Endothelial cell (in vitro differentiated cells): ENCODE measurements around the gene SHROOM3. TPM values are rescaled to one million over a fixed set of nuclear protein-coding genes. Genes with fewer than 3 reads are reported as not detected.

ENCODE experiments used
- DNase-seq: peaks from one replicate; pipeline ENCODE4 v3.0.0; 2021; ENCODE audit warnings: low spot score
- H3K27ac Mint-ChIP-seq: one replicate; pipeline ENCODE4 v1.8.0; 2021; ENCODE audit warnings: mixed read lengths, inconsistent platforms; ENCODE audit not compliant: unreplicated experiment
- H3K27me3 Mint-ChIP-seq: one replicate; pipeline ENCODE4 v1.8.0; 2021; ENCODE audit warnings: mild to moderate bottlenecking, moderate library complexity, mixed read lengths, inconsistent platforms; ENCODE audit not compliant: unreplicated experiment
- H3K36me3 Mint-ChIP-seq: one replicate; pipeline ENCODE4 v1.8.0; 2021; ENCODE audit warnings: mild to moderate bottlenecking, low read depth, mixed read lengths, inconsistent platforms; ENCODE audit not compliant: unreplicated experiment
- H3K4me1 Mint-ChIP-seq: one replicate; pipeline ENCODE4 v1.8.0; 2021; ENCODE audit warnings: mild to moderate bottlenecking, mixed read lengths, inconsistent platforms; ENCODE audit not compliant: unreplicated experiment
- H3K4me3 Mint-ChIP-seq: one replicate; pipeline ENCODE4 v1.8.0; 2021; ENCODE audit warnings: mild to moderate bottlenecking, mixed read lengths, inconsistent platforms; ENCODE audit not compliant: unreplicated experiment
- H3K9me3 Mint-ChIP-seq: one replicate; pipeline ENCODE4 v1.8.0; 2021; ENCODE audit warnings: mixed read lengths, inconsistent platforms; ENCODE audit not compliant: unreplicated experiment
- total RNA-seq: library from RNA; stranded (reverse); fragmentation: NEBNext Ultra II Directional; extraction: Animal tissue kit (Norgen Biotek cat#: 25700); gene quantifications from one replicate; pipeline ENCODE4 v1.2.1, GENCODE V29; 2021; ENCODE audit not compliant: unreplicated experiment
- TF ChIP-seq, protein P1 (sequence below): fragments of 200-600 bp; sonication (generic); IDR thresholded peaks from one replicate; pipeline ENCODE4 v1.5.0; 2021; ENCODE audit warnings: antibody characterized with exemption; ENCODE audit not compliant: unreplicated experiment

The SHROOM3 gene
- total RNA-seq, 1 donor from 2014 or later, result 7.9 TPM

DNA sequence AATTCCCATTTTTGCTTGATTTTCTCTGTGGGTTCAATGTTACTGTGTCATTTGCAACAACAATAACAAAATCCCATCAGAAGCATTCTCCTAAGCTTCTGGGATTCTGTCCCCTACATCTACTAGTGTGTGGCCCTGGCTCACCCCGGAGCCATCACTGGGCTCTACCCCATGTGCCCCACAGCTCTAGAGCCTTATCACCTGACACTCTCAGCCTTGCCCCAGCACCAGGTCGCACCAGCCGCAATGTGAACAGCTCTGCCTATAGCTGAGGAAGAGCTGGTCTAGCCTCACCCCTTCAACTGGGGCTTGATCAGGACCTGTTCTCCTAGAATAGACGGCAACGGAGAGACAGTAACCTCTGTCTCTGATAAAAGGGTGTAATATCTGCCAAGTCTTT lies 161.7 kb downstream of the SHROOM3 start:
- Mint-ChIP-seq H3K27ac (no peak overlapping the region), H3K9me3 (no peaks in the 10 kb centered on the region), H3K4me3 (no peak overlapping the region), H3K27me3 (peaks cover 4% of the 10 kb centered on the region), H3K36me3 (no peaks in the 10 kb centered on the region), H3K4me1 (peaks cover 3% of the 10 kb centered on the region)
- TF ChIP-seq, protein P1, sequence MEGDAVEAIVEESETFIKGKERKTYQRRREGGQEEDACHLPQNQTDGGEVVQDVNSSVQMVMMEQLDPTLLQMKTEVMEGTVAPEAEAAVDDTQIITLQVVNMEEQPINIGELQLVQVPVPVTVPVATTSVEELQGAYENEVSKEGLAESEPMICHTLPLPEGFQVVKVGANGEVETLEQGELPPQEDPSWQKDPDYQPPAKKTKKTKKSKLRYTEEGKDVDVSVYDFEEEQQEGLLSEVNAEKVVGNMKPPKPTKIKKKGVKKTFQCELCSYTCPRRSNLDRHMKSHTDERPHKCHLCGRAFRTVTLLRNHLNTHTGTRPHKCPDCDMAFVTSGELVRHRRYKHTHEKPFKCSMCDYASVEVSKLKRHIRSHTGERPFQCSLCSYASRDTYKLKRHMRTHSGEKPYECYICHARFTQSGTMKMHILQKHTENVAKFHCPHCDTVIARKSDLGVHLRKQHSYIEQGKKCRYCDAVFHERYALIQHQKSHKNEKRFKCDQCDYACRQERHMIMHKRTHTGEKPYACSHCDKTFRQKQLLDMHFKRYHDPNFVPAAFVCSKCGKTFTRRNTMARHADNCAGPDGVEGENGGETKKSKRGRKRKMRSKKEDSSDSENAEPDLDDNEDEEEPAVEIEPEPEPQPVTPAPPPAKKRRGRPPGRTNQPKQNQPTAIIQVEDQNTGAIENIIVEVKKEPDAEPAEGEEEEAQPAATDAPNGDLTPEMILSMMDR, result no peak
- no peak for DNase-seq

DNA sequence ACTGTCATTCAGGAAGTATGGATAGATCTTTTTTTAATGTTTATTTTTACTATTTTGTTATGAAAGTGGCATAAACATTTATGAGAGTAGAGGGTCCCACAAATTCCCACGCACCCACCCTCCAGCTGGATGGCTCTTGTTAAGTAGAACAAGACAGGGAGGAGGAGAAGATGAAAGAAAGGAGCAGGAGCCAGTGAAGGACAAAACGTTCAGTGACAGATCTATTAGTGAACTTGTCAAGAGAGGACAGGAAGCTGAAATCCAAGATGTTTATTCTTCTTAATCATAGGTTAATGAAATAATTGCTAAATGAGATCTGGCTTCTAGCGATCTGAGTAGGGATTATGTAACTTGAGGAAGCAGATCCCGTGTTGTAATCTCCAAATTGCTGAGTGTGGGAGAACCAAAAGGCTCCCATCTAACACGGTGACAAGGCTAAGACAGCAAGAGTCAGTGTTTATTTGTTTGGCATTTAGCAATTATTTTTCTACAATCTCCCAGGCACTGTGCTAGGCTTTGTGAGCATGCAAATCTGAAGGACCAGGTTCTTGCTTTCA lies 162.5 kb downstream of the SHROOM3 start:
- no peaks in the 10 kb centered on the region for H3K36me3 Mint-ChIP-seq
- peaks cover 4% of the 10 kb centered on the region for H3K4me1 Mint-ChIP-seq
- no peak for DNase-seq
- TF ChIP-seq, protein P1, result no peak
- H3K9me3 Mint-ChIP-seq, result no peaks in the 10 kb centered on the region
- no peak overlapping the region for H3K4me3 Mint-ChIP-seq
- H3K27me3 Mint-ChIP-seq, result peaks cover 4% of the 10 kb centered on the region
- H3K27ac Mint-ChIP-seq, result no peak overlapping the region

DNA sequence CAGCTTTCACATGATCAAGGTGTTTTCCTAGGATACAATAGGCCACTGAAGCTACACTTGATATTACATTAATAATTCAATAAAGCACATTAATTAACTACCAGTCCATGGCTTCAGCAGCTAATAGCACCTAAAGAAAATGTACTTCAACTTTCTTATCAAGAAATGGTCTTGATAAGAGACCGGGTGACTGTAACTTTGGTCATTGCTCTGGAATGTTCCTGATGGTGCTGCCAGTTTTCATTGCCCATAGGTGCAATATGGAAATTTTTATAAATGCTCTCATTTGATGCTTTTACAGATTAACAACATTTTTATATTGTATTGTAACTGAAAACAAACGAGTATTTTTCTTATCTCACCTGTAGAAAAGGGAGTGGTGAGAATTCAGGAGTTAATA lies 165.4 kb downstream of the SHROOM3 start:
- no peak for DNase-seq
- peaks cover 2% of the 10 kb centered on the region for H3K27me3 Mint-ChIP-seq
- H3K4me3 Mint-ChIP-seq, result no peak overlapping the region
- TF ChIP-seq, protein P1, result no peak
- H3K36me3 Mint-ChIP-seq, result no peaks in the 10 kb centered on the region
- no peaks in the 10 kb centered on the region for H3K9me3 Mint-ChIP-seq
- peaks cover 7% of the 10 kb centered on the region for H3K4me1 Mint-ChIP-seq
- no peak overlapping the region for H3K27ac Mint-ChIP-seq

DNA sequence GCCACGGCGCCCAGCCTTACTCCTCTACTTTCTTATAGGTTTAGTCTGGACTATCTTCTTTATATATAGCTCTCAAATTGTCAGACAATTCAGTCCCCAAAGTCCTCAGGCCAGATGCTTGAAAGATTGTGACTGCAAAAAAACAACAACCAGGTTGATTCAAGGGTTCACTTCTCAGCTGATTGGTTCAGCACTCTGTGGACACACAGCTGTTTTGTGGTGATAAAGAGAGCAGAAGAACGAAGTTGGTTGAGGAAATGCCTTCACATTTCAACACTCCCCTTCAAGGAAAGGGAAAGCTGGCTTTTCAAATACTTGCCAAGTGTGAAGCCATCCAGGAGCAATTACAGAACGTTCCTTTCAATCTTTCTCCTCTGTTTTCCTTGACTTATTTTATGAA lies 166.8 kb downstream of the SHROOM3 start:
- TF ChIP-seq, protein P1, result no peak
- Mint-ChIP-seq H3K4me3 (no peak overlapping the region), H3K4me1 (peaks cover 7% of the 10 kb centered on the region), H3K27ac (peak overlapping the region; percentile 87), H3K9me3 (no peaks in the 10 kb centered on the region), H3K36me3 (no peaks in the 10 kb centered on the region), H3K27me3 (peaks cover 2% of the 10 kb centered on the region)
- DNase-seq, result peak; percentile 29

DNA sequence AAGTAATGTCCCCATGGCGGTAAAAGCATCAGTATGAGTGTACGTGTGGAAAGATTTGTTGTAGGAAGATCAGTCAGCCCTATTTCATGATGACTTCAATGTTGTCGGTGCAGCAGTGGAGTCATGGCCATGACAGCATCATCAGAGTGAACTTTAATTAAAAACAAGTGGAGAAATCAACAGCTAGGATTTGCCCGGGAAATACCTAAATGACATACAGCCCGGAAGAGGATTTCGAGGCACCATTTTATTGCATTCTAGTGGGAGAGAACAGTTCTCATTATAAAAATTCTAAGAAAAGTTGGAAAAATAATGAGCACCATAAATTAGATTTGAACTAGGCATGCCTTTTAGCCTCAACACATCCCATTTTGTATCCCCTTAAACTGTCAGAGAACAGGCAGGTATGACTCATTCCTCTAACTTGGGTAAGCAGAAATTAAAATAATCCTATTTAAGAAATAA lies 170.1 kb downstream of the SHROOM3 start:
- Mint-ChIP-seq H3K27me3 (no peaks in the 10 kb centered on the region), H3K27ac (no peak overlapping the region), H3K4me1 (peaks cover 7% of the 10 kb centered on the region), H3K9me3 (no peaks in the 10 kb centered on the region), H3K4me3 (no peak overlapping the region), H3K36me3 (no peaks in the 10 kb centered on the region)
- no peak for DNase-seq
- TF ChIP-seq, protein P1, result no peak
